HEK293 (cell line): Measurements from ENCODE around the gene KRTAP20-4.

Source experiments
- CTCF ChIA-PET: fragments of 350-600 bp; formaldehyde crosslinking; extraction: SDS; loops from one replicate; lab custom pipeline; 2021; ENCODE audit warnings: antibody characterized with exemption; lab: Yijun Ruan, JAX
- POLR2A ChIA-PET: fragments of 300-600 bp; formaldehyde crosslinking; extraction: SDS; loops from one replicate; lab custom pipeline; 2020; ENCODE audit warnings: antibody characterized with exemption, inconsistent platforms; lab: Yijun Ruan, JAX
- H3K27ac ChIP-seq: fragments of 200-500 bp; sonication (Bioruptor generic); 2 replicates; pipeline ENCODE4 v1.5.1; 2014; ENCODE audit warnings: low read depth, low read length, control low read depth, inconsistent platforms; ENCODE audit errors: extremely low read depth
- H3K36me3 ChIP-seq, 2 experiments: fragments of 200-500 bp in 1 of 2; sonication (Bioruptor generic) in 1 of 2; 1 replicate in 1 of 2; 2 replicates in 1 of 2; pipeline ENCODE4 v1.5.1; 2014 to 2017; ENCODE audit warnings: inconsistent platforms in 2 of 2, low read length in 2 of 2; ENCODE audit not compliant: control insufficient read depth in 2 of 2, insufficient read depth in 1 of 2
- H3K4me1 ChIP-seq: fragments of 200-500 bp; sonication (Bioruptor generic); 2 replicates; pipeline ENCODE4 v1.5.1; 2014; ENCODE audit warnings: mild to moderate bottlenecking, low read length, inconsistent platforms; ENCODE audit not compliant: control insufficient read depth, insufficient read depth
- H3K4me3 ChIP-seq: 2 replicates; pipeline ENCODE4 v1.5.1; 2011; ENCODE audit warnings: low read depth, mild to moderate bottlenecking, control low read depth, low read length, moderate library complexity
- H3K9me3 ChIP-seq: fragments of 200-500 bp; sonication (Bioruptor generic); 2 replicates; pipeline ENCODE4 v1.5.1; 2014; ENCODE audit warnings: low read depth, low read length, inconsistent platforms; ENCODE audit not compliant: control insufficient read depth, insufficient read depth
- ATF2 ChIP-seq: fragments of 450-650 bp; formaldehyde crosslinking; IDR thresholded peaks from 2 replicates; pipeline ENCODE4 v1.5.1; 2016; ENCODE audit warnings: missing biosample characterization, missing genetic modification characterization, low read depth
- BCL11A ChIP-seq: fragments of 450-650 bp; formaldehyde crosslinking; IDR thresholded peaks from 2 replicates; pipeline ENCODE4 v1.5.1; 2016; ENCODE audit warnings: low read depth, missing biosample characterization, missing genetic modification characterization
- HOXC10 ChIP-seq: sonication (generic); formaldehyde crosslinking; IDR thresholded peaks from 2 replicates; pipeline ENCODE4 v1.8.1; 2023; ENCODE audit warnings: mild to moderate bottlenecking, missing genetic modification reagents
- HOXD13 ChIP-seq: sonication (generic); formaldehyde crosslinking; IDR thresholded peaks from 2 replicates; pipeline ENCODE4 v1.8.0; 2022; ENCODE audit warnings: missing genetic modification reagents, borderline replicate concordance
- KLF7 ChIP-seq: fragments of 450-650 bp; formaldehyde crosslinking; IDR thresholded peaks from 2 replicates; pipeline ENCODE4 v1.5.1; 2016; ENCODE audit warnings: missing biosample characterization, missing genetic modification characterization, borderline replicate concordance
- KLF8 ChIP-seq: fragments of 450-650 bp; formaldehyde crosslinking; IDR thresholded peaks from 2 replicates; pipeline ENCODE4 v1.5.1; 2016; ENCODE audit warnings: missing biosample characterization, missing genetic modification characterization
- OSR2 ChIP-seq: fragments of 450-650 bp; formaldehyde crosslinking; IDR thresholded peaks from 2 replicates; pipeline ENCODE4 v1.5.1; 2016; ENCODE audit warnings: missing biosample characterization, missing genetic modification characterization
- REPIN1 ChIP-seq: fragments of 450-650 bp; formaldehyde crosslinking; IDR thresholded peaks from 2 replicates; pipeline ENCODE4 v1.5.1; 2017; ENCODE audit warnings: missing biosample characterization, missing genetic modification characterization, low read depth
- SCRT1 ChIP-seq: fragments of 450-650 bp; formaldehyde crosslinking; IDR thresholded peaks from 2 replicates; pipeline ENCODE4 v1.5.1; 2016; ENCODE audit warnings: missing biosample characterization, missing genetic modification characterization, borderline replicate concordance
- ZBTB48 ChIP-seq: fragments of 450-650 bp; formaldehyde crosslinking; IDR thresholded peaks from 2 replicates; pipeline ENCODE4 v1.5.1; 2016; ENCODE audit warnings: missing biosample characterization, missing genetic modification characterization
- ZFP41 ChIP-seq: fragments of 450-650 bp; formaldehyde crosslinking; IDR thresholded peaks from 2 replicates; pipeline ENCODE4 v1.5.1; 2016; ENCODE audit warnings: missing biosample characterization, missing genetic modification characterization, borderline replicate concordance
- ZNF155 ChIP-seq: fragments of 450-650 bp; formaldehyde crosslinking; IDR thresholded peaks from 2 replicates; pipeline ENCODE4 v1.5.1; 2016; ENCODE audit warnings: missing biosample characterization, missing genetic modification characterization
- ZNF2 ChIP-seq: fragments of 450-650 bp; formaldehyde crosslinking; IDR thresholded peaks from 2 replicates; pipeline ENCODE4 v1.5.1; 2016; ENCODE audit warnings: missing biosample characterization, missing genetic modification characterization
- ZNF211 ChIP-seq: fragments of 450-650 bp; formaldehyde crosslinking; IDR thresholded peaks from 2 replicates; pipeline ENCODE4 v1.5.1; 2016; ENCODE audit warnings: low read depth, missing biosample characterization, missing genetic modification characterization
- ZNF292 ChIP-seq: fragments of 450-650 bp; formaldehyde crosslinking; IDR thresholded peaks from 2 replicates; pipeline ENCODE4 v1.5.1; 2016; ENCODE audit warnings: low read depth, missing biosample characterization, missing genetic modification characterization, borderline replicate concordance
- ZNF311 ChIP-seq: fragments of 450-650 bp; formaldehyde crosslinking; IDR thresholded peaks from 2 replicates; pipeline ENCODE4 v1.5.1; 2017; ENCODE audit warnings: missing biosample characterization, missing genetic modification characterization, borderline replicate concordance
- ZNF354C ChIP-seq: fragments of 450-650 bp; formaldehyde crosslinking; IDR thresholded peaks from 2 replicates; pipeline ENCODE4 v1.5.1; 2016; ENCODE audit warnings: missing biosample characterization, missing genetic modification characterization, low read depth, borderline replicate concordance
- ZNF394 ChIP-seq: fragments of 450-650 bp; formaldehyde crosslinking; IDR thresholded peaks from 2 replicates; pipeline ENCODE4 v1.5.1; 2016; ENCODE audit warnings: missing biosample characterization, missing genetic modification characterization, mild to moderate bottlenecking, moderate library complexity, borderline replicate concordance
- ZNF423 ChIP-seq: fragments of 450-650 bp; formaldehyde crosslinking; IDR thresholded peaks from 2 replicates; pipeline ENCODE4 v1.5.1; 2016; ENCODE audit warnings: missing biosample characterization, missing genetic modification characterization
- ZNF48 ChIP-seq: fragments of 450-650 bp; formaldehyde crosslinking; IDR thresholded peaks from 2 replicates; pipeline ENCODE4 v1.5.1; 2016; ENCODE audit warnings: missing biosample characterization, missing genetic modification characterization
- ZNF488 ChIP-seq: fragments of 450-650 bp; formaldehyde crosslinking; IDR thresholded peaks from 2 replicates; pipeline ENCODE4 v1.5.1; 2016; ENCODE audit warnings: missing biosample characterization, missing genetic modification characterization
- ZNF501 ChIP-seq: fragments of 450-650 bp; formaldehyde crosslinking; IDR thresholded peaks from 2 replicates; pipeline ENCODE4 v1.5.1; 2016; ENCODE audit warnings: missing biosample characterization, missing genetic modification characterization
- ZNF529 ChIP-seq: fragments of 450-650 bp; formaldehyde crosslinking; IDR thresholded peaks from 2 replicates; pipeline ENCODE4 v1.5.1; 2017; ENCODE audit warnings: missing genetic modification characterization, missing biosample characterization; ENCODE audit not compliant: insufficient replicate concordance
- ZNF544 ChIP-seq: fragments of 450-650 bp; formaldehyde crosslinking; IDR thresholded peaks from 2 replicates; pipeline ENCODE4 v1.5.0; 2017; ENCODE audit warnings: missing biosample characterization, missing genetic modification characterization
- ZNF560 ChIP-seq: fragments of 450-650 bp; formaldehyde crosslinking; IDR thresholded peaks from 2 replicates; pipeline ENCODE4 v1.5.1; 2017; ENCODE audit warnings: missing biosample characterization, missing genetic modification characterization, borderline replicate concordance
- ZNF670 ChIP-seq: fragments of 450-650 bp; formaldehyde crosslinking; IDR thresholded peaks from 2 replicates; pipeline ENCODE4 v1.5.1; 2016; ENCODE audit warnings: missing biosample characterization, missing genetic modification characterization, low read depth
- ZNF692 ChIP-seq: fragments of 450-650 bp; formaldehyde crosslinking; IDR thresholded peaks from 2 replicates; pipeline ENCODE4 v1.5.1; 2016; ENCODE audit warnings: missing biosample characterization, missing genetic modification characterization
- ZNF747 ChIP-seq: fragments of 450-650 bp; formaldehyde crosslinking; IDR thresholded peaks from 2 replicates; pipeline ENCODE4 v1.5.1; 2016; ENCODE audit warnings: missing biosample characterization, missing genetic modification characterization
- ZSCAN23 ChIP-seq: fragments of 450-650 bp; formaldehyde crosslinking; IDR thresholded peaks from 2 replicates; pipeline ENCODE4 v1.5.1; 2016; ENCODE audit warnings: missing biosample characterization, missing genetic modification characterization
- ZSCAN5A ChIP-seq: fragments of 450-650 bp; formaldehyde crosslinking; IDR thresholded peaks from 2 replicates; pipeline ENCODE4 v1.5.1; 2016; ENCODE audit warnings: missing biosample characterization, missing genetic modification characterization

The KRTAP20-4 gene

GRCh38 chr21:30580132-30580531, 40.3 kb upstream of the KRTAP20-4 start:
- POLR2A ChIA-PET = no interaction called here
- Histone ChIP-seq H3K27ac (no peak overlapping the region), H3K9me3 (no peaks in the 10 kb centered on the region), H3K36me3 (no peaks in the 10 kb centered on the region), H3K4me3 (no peak overlapping the region), H3K4me1 (no peaks in the 10 kb centered on the region)
- CTCF ChIA-PET = no interaction called here
- TF ChIP-seq ZNF544 (tag by site-specific recombination) = no peak
- TF ChIP-seq ZNF155 (tag by site-specific recombination) = no peak
- TF ChIP-seq ATF2 (tag by site-specific recombination) = no peak
- no peak for TF ChIP-seq KLF8 (tag by site-specific recombination)
- no peak for TF ChIP-seq ZNF48 (tag by site-specific recombination)
- no peak for TF ChIP-seq HOXC10 (CRISPR knock-in tag)
- TF ChIP-seq BCL11A (tag by site-specific recombination) = no peak
- no peak for TF ChIP-seq ZNF292 (tag by site-specific recombination)
- no peak for TF ChIP-seq ZNF670 (tag by site-specific recombination)
- TF ChIP-seq ZSCAN5A = no peak
- no peak for TF ChIP-seq ZNF529
- no peak for TF ChIP-seq ZNF311
- no peak for TF ChIP-seq REPIN1 (tag by site-specific recombination)
- TF ChIP-seq HOXD13 (CRISPR knock-in tag) = no peak

- no peaks in the 10 kb centered on the region for H3K36me3 ChIP-seq
- no peak for TF ChIP-seq ZNF394
- TF ChIP-seq, all 188 proteins: peak for 0
- POLR2A ChIA-PET = no interaction called here
- Histone ChIP-seq H3K27ac (no peak overlapping the region), H3K4me3 (no peak overlapping the region), H3K9me3 (no peaks in the 10 kb centered on the region), H3K4me1 (no peaks in the 10 kb centered on the region)
- CTCF ChIA-PET = interaction anchor here (1.2 kb wide), 1 partner anchor 8 kb away, joined by 4 read pairs; no protein-coding TSS in a partner anchor
Observed at GRCh38 chr21:30582870-30583269, 37.6 kb upstream of the KRTAP20-4 start.

DNA sequence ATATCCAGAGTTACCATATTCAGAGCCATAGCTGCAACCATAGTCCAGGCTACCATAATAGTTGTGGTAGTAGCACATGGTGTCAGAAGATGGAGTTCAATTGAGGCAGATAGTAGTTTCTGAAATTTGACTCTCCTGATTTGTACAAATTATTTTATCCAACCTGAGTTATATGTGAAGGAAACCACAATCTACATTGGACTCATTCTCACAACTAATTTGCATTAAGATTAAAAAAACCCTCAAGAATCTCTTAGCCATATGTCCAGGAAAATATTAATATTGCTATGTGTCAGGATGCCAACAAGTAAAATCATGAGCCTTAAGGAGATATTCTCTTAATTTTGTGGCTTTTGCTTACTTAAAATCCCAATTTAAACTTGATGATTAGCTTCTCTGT, 30.1 kb upstream of the KRTAP20-4 start, which contains the start of gene KRTAP22-2:
TSS of gene KRTAP22-2 (minus strand) at position 101 of the 400 bp plus-strand sequence.
- Histone ChIP-seq H3K4me1 (no peaks in the 10 kb centered on the region), H3K4me3 (no peak within 1 kb of the TSS), H3K36me3 (no peaks in the 10 kb centered on the region), H3K9me3 (no peaks in the 10 kb centered on the region), H3K27ac (no peak within 1 kb of the TSS)
- POLR2A ChIA-PET = no interaction called here
- CTCF ChIA-PET = no interaction called here
- TF ChIP-seq ZNF354C (tag by site-specific recombination) (no peak), ZSCAN23 (tag by site-specific recombination) (no peak), ZNF560 (tag by site-specific recombination) (no peak), ZNF488 (tag by site-specific recombination) (no peak), ZNF747 (no peak), ZNF423 (no peak), ZNF211 (tag by site-specific recombination) (no peak), OSR2 (tag by site-specific recombination) (no peak), KLF7 (no peak), ZBTB48 (no peak), ZFP41 (no peak), ZNF2 (no peak), SCRT1 (tag by site-specific recombination) (no peak), ZNF501 (tag by site-specific recombination) (no peak), ZNF692 (tag by site-specific recombination) (no peak)
